GM19397 (cell line): ENCODE measurements around the gene CTF1.
"Not testable (repeated sequence)": the region's sequence is repeated elsewhere in the genome, so short reads cannot be mapped to it uniquely, and the experiment has no call there.

ENCODE experiments used
- ATAC-seq: cut with Tn5 transposase; IDR thresholded peaks from one replicate; pipeline ENCODE4 v1.9.1; 2021; ENCODE audit warnings: mild to moderate bottlenecking, moderate library complexity; ENCODE audit not compliant: unreplicated experiment

CTF1 gene

DNA sequence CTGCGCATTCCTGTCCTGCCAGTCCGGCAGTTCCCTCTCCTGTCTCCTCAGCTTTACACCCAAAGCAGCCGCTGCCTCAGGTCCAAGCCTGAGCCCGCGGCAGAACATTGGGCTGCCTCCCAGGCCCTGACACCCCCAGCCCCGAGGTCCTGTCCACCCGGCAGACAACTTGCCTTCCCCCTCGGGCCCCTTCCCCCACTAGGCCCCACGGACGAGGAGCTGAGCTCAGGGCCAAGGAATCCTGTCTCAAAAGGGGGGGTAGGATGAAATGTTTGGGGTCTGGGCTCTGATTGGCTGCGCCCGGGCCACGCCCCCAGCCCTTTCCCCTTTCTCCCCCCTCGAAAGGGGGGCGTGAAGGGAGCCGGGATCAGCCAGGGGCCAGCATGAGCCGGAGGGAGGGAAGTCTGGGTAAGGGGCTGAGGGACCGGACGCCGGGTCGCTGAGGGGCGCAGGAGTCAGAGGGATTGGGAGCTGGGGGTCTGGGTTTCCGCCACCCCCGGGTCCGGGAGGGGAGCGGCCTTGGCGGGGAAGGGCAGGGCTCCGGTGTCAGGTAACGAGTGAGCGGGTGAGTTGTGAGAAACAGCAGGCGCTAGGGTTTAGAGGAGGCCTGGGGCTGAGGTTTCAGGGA, at the start of gene CTF1:
Gene CTF1 (plus strand): TSS at position 354 of the 628 bp plus-strand sequence. CDS start 30 bp downstream, at position 384.
- no peak for ATAC-seq

GRCh38 chr16:30846649-30847402, 49.6 kb upstream of the CTF1 start:
- ATAC-seq, result no peak

GRCh38 chr16:30850246-30850645, 46.2 kb upstream of the CTF1 start:
- no peak for ATAC-seq

DNA sequence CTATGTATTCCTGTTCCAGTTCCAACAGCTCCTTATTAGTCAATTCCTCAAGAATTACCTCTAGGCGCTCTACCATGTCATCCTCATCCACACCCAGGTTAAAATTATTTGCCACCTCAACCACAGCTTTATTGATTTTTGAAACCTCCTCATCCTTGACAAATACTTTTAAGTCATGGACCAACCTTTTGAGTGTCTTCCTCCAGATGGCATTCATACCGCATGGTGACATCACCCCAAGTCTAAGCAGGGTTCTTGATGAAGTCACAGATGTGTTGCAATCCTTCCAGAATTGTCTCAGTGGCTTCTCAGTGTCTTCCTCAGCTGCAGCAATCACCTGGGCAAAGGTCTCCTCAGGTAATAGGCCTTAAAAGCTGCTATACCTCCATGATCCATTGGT, 42.7 kb upstream of the CTF1 start:
- ATAC-seq, result no peak

GRCh38 chr16:30858111-30858495, 38.3 kb upstream of the CTF1 start:
- ATAC-seq, result no peak

GRCh38 chr16:30858829-30859423, 37.5 kb upstream of the CTF1 start:
- no peak for ATAC-seq

DNA sequence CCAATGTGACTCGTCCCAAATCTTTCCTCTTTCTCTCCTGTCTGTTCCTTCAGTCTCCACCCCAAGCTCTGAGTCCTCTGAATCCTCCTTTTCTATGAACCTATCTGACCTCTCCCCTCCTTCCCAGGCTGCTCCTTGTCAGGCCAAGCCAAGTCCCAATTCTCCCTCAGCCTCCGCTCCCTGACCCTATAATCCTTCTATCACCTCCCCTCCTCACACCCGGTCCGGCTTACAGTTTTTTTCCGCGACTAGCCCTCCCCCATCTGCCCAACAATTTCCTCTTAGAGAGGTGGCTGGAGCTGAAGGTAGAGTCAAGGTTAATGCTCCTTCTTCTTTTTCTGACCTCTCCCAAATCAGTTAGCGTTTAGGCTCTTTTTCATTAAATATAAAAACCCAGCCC, 35.7 kb upstream of the CTF1 start:
- ATAC-seq, result not testable (repeated sequence)

DNA sequence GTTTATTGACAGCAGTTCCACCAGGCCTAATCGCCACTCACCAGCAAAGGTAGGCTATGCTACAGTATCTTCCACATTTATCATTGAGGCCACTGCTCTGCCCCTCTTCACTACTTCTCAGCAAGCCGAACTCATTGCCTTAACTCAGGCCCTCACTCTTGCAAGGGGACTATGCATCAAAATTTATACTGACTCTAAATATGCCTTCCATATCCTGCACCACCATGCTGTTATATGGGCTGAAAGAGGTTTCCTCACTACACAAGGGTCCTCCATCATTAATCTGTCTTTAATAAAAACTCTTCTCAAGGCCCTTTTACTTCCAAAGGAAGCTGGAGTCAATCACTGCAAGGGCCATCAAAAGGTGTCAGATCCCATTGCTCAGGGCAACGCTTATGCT, 33.2 kb upstream of the CTF1 start:
- ATAC-seq, result not testable (repeated sequence)

- ATAC-seq, result no peak
Measured at GRCh38 chr16:30866031-30866430, 30.4 kb upstream of the CTF1 start.

DNA sequence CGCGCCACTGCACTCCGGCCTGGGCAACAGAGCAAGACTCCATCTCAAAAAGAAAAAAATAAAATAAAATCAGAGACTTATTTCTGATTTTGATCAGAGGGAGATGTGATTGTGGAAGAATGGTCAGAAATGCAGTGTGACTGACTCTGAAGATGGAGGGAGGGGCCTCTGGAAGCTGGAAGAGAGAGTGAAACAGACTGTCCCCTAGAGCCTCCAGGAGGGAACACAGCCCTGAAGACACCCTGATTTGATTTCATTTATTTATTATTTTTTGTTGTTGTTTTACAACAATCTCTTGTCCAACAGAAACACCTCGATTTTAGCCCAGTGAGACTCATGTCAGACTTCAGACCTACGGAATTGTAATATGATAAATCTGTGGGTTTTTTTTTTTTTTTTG, 28.7 kb upstream of the CTF1 start:
- ATAC-seq, result no peak

GRCh38 chr16:30870904-30871303, 25.5 kb upstream of the CTF1 start:
- ATAC-seq, result no peak

DNA sequence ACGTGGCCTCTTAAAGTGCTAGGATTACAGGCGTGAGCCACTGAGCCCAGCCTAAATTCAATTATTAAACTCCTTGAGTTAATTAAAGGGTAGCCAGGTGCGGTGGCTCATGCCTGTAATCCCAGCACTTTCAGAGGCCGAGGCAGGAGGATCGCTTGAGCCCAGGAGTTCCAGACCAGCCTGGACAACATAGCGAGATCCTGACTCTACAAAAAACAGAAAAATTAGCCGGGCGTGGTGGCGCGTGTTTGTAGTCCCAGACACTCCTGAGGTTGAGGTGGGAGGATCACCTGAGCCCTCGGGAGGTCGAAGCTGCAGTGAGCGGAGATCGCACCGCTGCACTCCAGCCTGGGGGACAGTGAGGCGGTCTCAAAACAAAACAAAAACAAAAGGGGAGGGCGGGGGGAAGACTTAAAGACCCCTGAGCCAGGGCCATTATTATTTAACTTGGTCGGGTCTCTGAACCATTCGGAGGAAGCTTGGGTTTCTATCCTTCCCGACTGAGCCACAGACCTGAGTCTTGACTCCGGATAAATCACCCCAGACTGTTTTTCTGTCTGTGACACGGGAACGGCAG, 22.1 kb upstream of the CTF1 start:
- no peak for ATAC-seq

DNA sequence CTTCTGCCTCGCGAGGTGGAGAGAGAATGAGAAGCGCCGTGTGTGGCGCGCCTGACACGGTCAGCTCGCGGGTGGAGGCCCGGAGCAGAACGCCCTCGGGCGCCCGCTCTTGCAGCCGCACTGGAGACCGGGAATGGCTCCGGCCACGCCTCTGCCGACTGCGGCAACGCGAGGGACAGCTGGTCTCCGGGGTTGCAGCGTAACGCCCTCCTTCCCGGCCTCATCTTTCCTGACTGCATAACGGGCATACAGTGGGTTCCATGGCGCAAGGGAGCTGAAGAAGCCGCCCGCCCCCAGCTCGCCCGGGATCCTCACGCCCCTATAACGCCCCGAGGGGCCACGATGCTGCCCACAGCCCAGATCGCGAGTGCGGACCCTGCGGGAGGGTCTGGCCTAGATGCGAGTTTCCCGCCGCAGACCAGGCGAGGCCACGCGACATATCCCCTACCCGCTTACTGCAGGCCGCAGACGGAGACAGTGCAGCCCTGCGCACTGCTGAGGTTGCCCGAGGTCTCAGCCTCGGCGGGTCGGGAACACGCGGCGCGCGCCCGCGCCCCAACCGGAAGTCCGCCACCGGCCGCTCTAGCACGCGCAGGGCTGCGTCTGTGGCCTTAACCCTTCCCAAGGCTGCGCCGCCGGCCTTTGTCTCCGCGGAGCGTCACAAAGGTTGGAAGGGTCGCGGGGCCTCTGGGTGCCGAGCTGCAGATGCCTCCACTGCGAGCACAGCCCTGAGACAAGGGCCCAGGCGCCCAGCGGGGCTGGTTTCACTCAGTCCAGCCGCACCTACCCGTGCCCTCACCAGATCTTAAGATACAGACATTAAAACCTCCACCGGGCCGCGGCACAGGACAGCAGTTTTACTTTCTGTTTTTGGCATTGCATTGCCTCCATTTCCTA, 21.3 kb upstream of the CTF1 start:
- ATAC-seq, result peak; percentile 92

GRCh38 chr16:30875871-30876801, 20.3 kb upstream of the CTF1 start:
- ATAC-seq, result no peak

DNA sequence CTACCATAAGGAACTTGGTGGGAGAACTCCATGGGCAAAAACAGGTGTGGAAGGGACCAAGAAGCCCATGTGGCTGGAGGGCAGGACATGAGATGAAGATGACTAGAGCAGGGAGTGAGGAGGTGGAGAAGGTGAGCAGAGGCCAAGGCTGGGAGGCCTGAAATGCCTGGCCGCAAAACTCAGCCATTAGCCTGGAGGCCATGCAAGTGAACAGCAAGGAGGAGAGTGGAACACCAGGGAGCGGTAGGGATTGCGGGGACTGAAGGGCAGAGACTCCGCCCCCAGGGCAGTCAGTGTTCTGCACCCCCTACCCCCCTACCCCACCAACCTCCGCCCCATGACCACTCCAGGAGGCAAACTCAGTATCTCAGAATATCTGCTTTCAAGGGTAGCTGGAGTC, 19.5 kb upstream of the CTF1 start:
- ATAC-seq, result no peak

GRCh38 chr16:30882429-30883310, 13.7 kb upstream of the CTF1 start:
- no peak for ATAC-seq

- ATAC-seq, result no peak
Measured at GRCh38 chr16:30884760-30885159, 11.7 kb upstream of the CTF1 start.

- ATAC-seq, result no peak
Measured at GRCh38 chr16:30885196-30885595, 11.2 kb upstream of the CTF1 start.

GRCh38 chr16:30886145-30886544, 10.3 kb upstream of the CTF1 start:
- ATAC-seq, result no peak
